T-helper 1 cell (primary cell): ENCODE results near the gene SERF1A.
"Not testable (repeated sequence)": the region's sequence is repeated elsewhere in the genome, so short reads cannot be mapped to it uniquely, and the experiment has no call there.

ENCODE experiments used
- DNase-seq, 5 donors: peaks; one replicate each; pipeline ENCODE4 v3.0.0-alpha.2; 2012 to 2020
- total RNA-seq, 4 donors: gene quantifications; one replicate each; lab custom pipeline; 2026; lab: John Stamatoyannopoulos, UW

Gene SERF1A
- total RNA-seq: 0 to 0.15 (median 0.04) reads per million in 4 donors

GRCh38 chr5:70900533-70901271, at the start of gene SERF1A:
SERF1A (plus strand) TSS chr5:70900669; CDS start chr5:70900870, 201 bp downstream.
- DNase-seq: not testable (repeated sequence)

GRCh38 chr5:70866778-70867177, 33.7 kb upstream of the SERF1A start:
- not testable (repeated sequence) for DNase-seq

GRCh38 chr5:70870626-70871025, 29.8 kb upstream of the SERF1A start:
- not testable (repeated sequence) for DNase-seq

GRCh38 chr5:70896076-70896475, 4.4 kb upstream of the SERF1A start:
- not testable (repeated sequence) for DNase-seq

- not testable (repeated sequence) for DNase-seq
Measured at GRCh38 chr5:70901272-70901571, 753 bp downstream of the SERF1A start.

GRCh38 chr5:70906624-70907023, 6.2 kb downstream of the SERF1A start:
- not testable (repeated sequence) for DNase-seq

- not testable (repeated sequence) for DNase-seq
Measured at GRCh38 chr5:70916829-70917228, 16.4 kb downstream of the SERF1A start.

GRCh38 chr5:70925211-70925562, 24.7 kb downstream of the SERF1A start:
- DNase-seq: not testable (repeated sequence)

- DNase-seq: not testable (repeated sequence)
Measured at GRCh38 chr5:70931709-70932368, 31.4 kb downstream of the SERF1A start.

- DNase-seq: not testable (repeated sequence)
Measured at GRCh38 chr5:70932560-70932959, 32.1 kb downstream of the SERF1A start.

GRCh38 chr5:70953068-70953467, 52.6 kb downstream of the SERF1A start:
- not testable (repeated sequence) for DNase-seq
